Liver (tissue), 9 donors: ENCODE results near the gene NEMF. TPM values are rescaled to one million over a fixed set of nuclear protein-coding genes. Genes with fewer than 3 reads are reported as not detected.
"Not testable (repeated sequence)": the region's sequence is repeated elsewhere in the genome, so short reads cannot be mapped to it uniquely, and the experiment has no call there.

Source experiments
- DNase-seq: peaks from one replicate; pipeline ENCODE4 v3.0.0-alpha.2; 2017; ENCODE audit warnings: low spot score
- H3K27ac ChIP-seq, 2 donors: one replicate each; pipeline ENCODE4 v1.7.0; 2013; ENCODE audit warnings: inconsistent platforms in 2 of 2, low read length in 2 of 2, control low read depth in 1 of 2, low read depth in 1 of 2, mild to moderate bottlenecking in 1 of 2
- H3K27me3 ChIP-seq, 4 donors: one replicate each; pipeline versions ENCODE4 v1.6.1 to v1.7.0; 2013; ENCODE audit warnings: low read length in 3 of 4, inconsistent platforms in 1 of 4, mild to moderate bottlenecking in 1 of 4, moderate library complexity in 1 of 4; ENCODE audit not compliant: control insufficient read depth in 4 of 4, insufficient read depth in 4 of 4
- H3K36me3 ChIP-seq, 4 donors: one replicate each; pipeline versions ENCODE4 v1.6.1 to v1.7.0; 2013; ENCODE audit warnings: low read length in 3 of 4, mild to moderate bottlenecking in 3 of 4, low read depth in 1 of 4, moderate library complexity in 1 of 4; ENCODE audit not compliant: control insufficient read depth in 4 of 4, insufficient read depth in 3 of 4
- H3K4me1 ChIP-seq, 4 donors: one replicate each; pipeline versions ENCODE4 v1.6.1 to v1.7.0; 2013; ENCODE audit warnings: low read length in 3 of 4, mild to moderate bottlenecking in 3 of 4, moderate library complexity in 1 of 4; ENCODE audit not compliant: control insufficient read depth in 4 of 4, insufficient read depth in 4 of 4
- H3K4me3 ChIP-seq, 3 donors: one replicate each; pipeline versions ENCODE4 v1.6.1 to v1.7.0; 2013; ENCODE audit warnings: low read length in 3 of 3, control low read depth in 1 of 3, low read depth in 1 of 3, mild to moderate bottlenecking in 1 of 3
- H3K9ac ChIP-seq, 2 donors: one replicate each; pipeline ENCODE4 v1.7.0; 2013; ENCODE audit warnings: low read length in 2 of 2, mild to moderate bottlenecking in 2 of 2, moderate library complexity in 2 of 2, control low read depth in 1 of 2, low read depth in 1 of 2
- H3K9me3 ChIP-seq, 4 donors: one replicate each; pipeline versions ENCODE4 v1.6.1 to v1.7.0; 2013; ENCODE audit warnings: low read length in 3 of 4; ENCODE audit not compliant: control insufficient read depth in 4 of 4
- EGR1 ChIP-seq, 2 donors: IDR thresholded peaks; 2 replicates each; pipeline ENCODE4 v1.6.1; 2016 to 2018; ENCODE audit warnings: antibody characterized with exemption in 2 of 2, low read depth in 2 of 2
- FOXA2 ChIP-seq: IDR thresholded peaks from 2 replicates; pipeline ENCODE4 v1.6.1; 2016; ENCODE audit warnings: antibody characterized with exemption
- GABPA ChIP-seq, 2 donors: IDR thresholded peaks in 1 of 2; conservative IDR thresholded peaks in 1 of 2; 2 replicates each; pipeline ENCODE4 v1.6.1; 2016; ENCODE audit warnings: antibody characterized with exemption in 2 of 2, mild to moderate bottlenecking in 1 of 2, moderate library complexity in 1 of 2
- HNF4A ChIP-seq, 2 donors: conservative IDR thresholded peaks; 2 replicates each; pipeline ENCODE4 v1.6.1; 2016; ENCODE audit warnings: antibody characterized with exemption in 2 of 2, mild to moderate bottlenecking in 2 of 2
- HNF4G ChIP-seq: IDR thresholded peaks from 2 replicates; pipeline ENCODE4 v1.6.1; 2016; ENCODE audit warnings: antibody characterized with exemption
- JUND ChIP-seq, 2 donors: IDR thresholded peaks; 2 replicates each; pipeline ENCODE4 v1.6.1; 2016; ENCODE audit warnings: antibody characterized with exemption in 2 of 2
- NR2F2 ChIP-seq: IDR thresholded peaks from 2 replicates; pipeline ENCODE4 v1.6.1; 2016; ENCODE audit warnings: antibody characterized with exemption
- RAD21 ChIP-seq, 2 donors: IDR thresholded peaks; 2 replicates each; pipeline ENCODE4 v1.6.1; 2016; ENCODE audit warnings: antibody characterized with exemption in 2 of 2, mild to moderate bottlenecking in 2 of 2
- RXRA ChIP-seq, 2 donors: IDR thresholded peaks; 2 replicates each; pipeline ENCODE4 v1.6.1; 2017 to 2018; ENCODE audit warnings: antibody characterized with exemption in 2 of 2, mild to moderate bottlenecking in 1 of 2
- SP1 ChIP-seq: IDR thresholded peaks from 2 replicates; pipeline ENCODE4 v1.6.1; 2018; ENCODE audit warnings: antibody characterized with exemption, mild to moderate bottlenecking
- TAF1 ChIP-seq: conservative IDR thresholded peaks from 2 replicates; pipeline ENCODE4 v1.6.1; 2016; ENCODE audit warnings: antibody characterized with exemption, mild to moderate bottlenecking
- YY1 ChIP-seq: IDR thresholded peaks from 2 replicates; pipeline ENCODE4 v1.6.1; 2016; ENCODE audit warnings: antibody characterized with exemption, mild to moderate bottlenecking
- WGBS: extraction: QIAGEN DNeasy Blood & Tissue Kit; methylation state at CpG from one replicate; pipeline ENCODE4 v1.1.7; 2013; 5-methylcytosine and 5-hydroxymethylcytosine counted together
- polyA plus RNA-seq, 2 donors: library from polyadenylated mRNA; stranded (reverse) in 1 of 2; unstranded in 1 of 2; fragments of 200-250 nt in 1 of 2; fragments of >200 nt in 1 of 2; fragmentation: Nextera tagmentation in 1 of 2; extraction: Ambion mirVana in 1 of 2; gene quantifications; one replicate each; pipeline versions ENCODE4 v1.2.1 to v1.2.3, GENCODE V29; 2013 to 2015
- total RNA-seq, 2 donors: library from RNA; depleted of rRNA; stranded (reverse); fragments of >200 nt; gene quantifications; one replicate each; pipeline ENCODE4 v1.2.3, GENCODE V29; 2014
- TF ChIP-seq, protein P1 (sequence below): IDR thresholded peaks from 2 replicates; pipeline ENCODE4 v1.6.1; 2016; ENCODE audit warnings: antibody characterized with exemption, mild to moderate bottlenecking
- TF ChIP-seq, protein P2 (sequence below): IDR thresholded peaks from 2 replicates; pipeline ENCODE4 v1.6.1; 2016; ENCODE audit warnings: antibody characterized with exemption
- TF ChIP-seq, protein P3 (sequence below): fragments of 150-350 bp; IDR thresholded peaks from 2 replicates; pipeline ENCODE4 v1.5.1; 2017; ENCODE audit warnings: improper control_type of control experiment, low read depth, low read length; ENCODE audit not compliant: missing input control
- TF ChIP-seq, protein P4 (sequence below): IDR thresholded peaks from 2 replicates; pipeline ENCODE4 v1.6.1; 2016; ENCODE audit warnings: antibody characterized with exemption
- donor health status: healthy.
- donor health status: healthy.
- donor health status: healthy.
- donor health status: healthy.
- donor health status: healthy.

NEMF gene
- total and polyA plus RNA-seq, 4 donors = 7.9 to 37.2 (median 31.1) TPM

DNA sequence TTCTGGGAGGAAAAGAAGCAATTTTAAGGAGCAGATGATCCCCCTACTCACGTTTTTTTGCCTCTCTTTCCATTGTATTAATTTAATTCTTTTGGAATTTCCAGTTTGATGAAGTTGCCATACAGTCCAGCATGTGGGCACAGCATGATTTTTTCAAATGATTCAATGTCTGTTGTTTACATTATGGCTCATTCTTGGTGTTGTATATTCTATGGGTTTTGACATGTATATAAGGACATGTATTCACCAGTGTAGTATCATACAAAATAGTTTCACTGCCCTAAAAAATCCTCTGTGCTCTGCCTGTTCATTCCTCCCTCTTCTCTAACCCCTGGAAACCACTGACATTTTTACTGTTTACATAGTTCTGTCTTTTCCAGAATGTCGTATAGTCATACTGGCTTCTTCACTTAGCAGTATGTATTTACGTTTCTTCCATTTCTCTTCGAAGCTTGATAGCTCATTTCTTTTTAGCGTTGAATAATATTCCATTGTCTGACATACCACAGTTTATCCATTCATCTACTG lies 98.0 kb downstream of the NEMF start (continued):
- TF ChIP-seq, protein P1, sequence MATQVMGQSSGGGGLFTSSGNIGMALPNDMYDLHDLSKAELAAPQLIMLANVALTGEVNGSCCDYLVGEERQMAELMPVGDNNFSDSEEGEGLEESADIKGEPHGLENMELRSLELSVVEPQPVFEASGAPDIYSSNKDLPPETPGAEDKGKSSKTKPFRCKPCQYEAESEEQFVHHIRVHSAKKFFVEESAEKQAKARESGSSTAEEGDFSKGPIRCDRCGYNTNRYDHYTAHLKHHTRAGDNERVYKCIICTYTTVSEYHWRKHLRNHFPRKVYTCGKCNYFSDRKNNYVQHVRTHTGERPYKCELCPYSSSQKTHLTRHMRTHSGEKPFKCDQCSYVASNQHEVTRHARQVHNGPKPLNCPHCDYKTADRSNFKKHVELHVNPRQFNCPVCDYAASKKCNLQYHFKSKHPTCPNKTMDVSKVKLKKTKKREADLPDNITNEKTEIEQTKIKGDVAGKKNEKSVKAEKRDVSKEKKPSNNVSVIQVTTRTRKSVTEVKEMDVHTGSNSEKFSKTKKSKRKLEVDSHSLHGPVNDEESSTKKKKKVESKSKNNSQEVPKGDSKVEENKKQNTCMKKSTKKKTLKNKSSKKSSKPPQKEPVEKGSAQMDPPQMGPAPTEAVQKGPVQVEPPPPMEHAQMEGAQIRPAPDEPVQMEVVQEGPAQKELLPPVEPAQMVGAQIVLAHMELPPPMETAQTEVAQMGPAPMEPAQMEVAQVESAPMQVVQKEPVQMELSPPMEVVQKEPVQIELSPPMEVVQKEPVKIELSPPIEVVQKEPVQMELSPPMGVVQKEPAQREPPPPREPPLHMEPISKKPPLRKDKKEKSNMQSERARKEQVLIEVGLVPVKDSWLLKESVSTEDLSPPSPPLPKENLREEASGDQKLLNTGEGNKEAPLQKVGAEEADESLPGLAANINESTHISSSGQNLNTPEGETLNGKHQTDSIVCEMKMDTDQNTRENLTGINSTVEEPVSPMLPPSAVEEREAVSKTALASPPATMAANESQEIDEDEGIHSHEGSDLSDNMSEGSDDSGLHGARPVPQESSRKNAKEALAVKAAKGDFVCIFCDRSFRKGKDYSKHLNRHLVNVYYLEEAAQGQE = no peak
- no peak for TF ChIP-seq TAF1
- no peak for TF ChIP-seq SP1

DNA sequence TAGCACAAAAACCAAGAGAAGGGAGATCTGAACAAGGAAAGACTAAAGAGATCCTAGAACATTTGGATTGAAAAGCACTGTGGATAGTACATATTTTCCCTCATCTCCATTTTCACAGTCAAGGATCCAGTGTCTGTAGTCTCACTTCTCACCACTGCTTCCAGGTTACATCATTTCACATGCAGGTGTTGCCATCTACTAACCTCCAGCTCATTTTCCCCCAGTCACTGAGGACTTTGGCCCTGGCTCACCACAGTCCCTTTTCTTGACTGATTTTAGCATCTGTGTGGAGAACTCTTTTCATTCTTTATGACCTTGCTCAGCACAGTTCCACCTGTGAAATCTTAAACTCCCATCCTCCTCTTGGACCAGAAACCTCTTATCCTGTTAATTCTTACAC lies 106.1 kb downstream of the NEMF start:
- peaks cover 2 to 19% (median 4%) of the 10 kb centered on the region in 4 donors for H3K36me3 ChIP-seq

DNA sequence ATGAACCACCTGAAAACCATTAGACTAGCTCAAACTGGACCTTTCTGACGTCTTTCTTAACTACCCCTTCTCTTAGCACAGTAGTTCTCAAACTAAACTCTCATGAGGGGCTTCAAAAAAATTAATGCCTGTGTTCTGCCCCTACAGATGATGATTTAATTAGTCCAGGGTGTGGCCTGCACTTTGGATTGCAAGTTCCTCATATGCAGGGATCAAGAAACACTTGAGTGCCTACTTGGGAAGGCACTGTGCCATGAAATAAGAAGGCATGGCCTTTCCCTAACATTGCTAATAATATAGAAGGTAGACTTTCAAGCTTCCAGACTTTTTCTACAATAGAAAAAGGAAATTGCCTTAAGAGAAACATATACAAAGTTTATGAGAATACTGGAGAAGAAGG lies 107.4 kb downstream of the NEMF start:
- no peak overlapping the region for H3K4me3 ChIP-seq
- no peak for DNase-seq
- no peak for TF ChIP-seq YY1
- TF ChIP-seq TAF1 = no peak
- TF ChIP-seq FOXA2 = no peak
- no peak for TF ChIP-seq HNF4G
- TF ChIP-seq NR2F2 = no peak
- TF ChIP-seq, protein P1 = no peak
- TF ChIP-seq, protein P2, sequence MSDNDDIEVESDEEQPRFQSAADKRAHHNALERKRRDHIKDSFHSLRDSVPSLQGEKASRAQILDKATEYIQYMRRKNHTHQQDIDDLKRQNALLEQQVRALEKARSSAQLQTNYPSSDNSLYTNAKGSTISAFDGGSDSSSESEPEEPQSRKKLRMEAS = no peak
- TF ChIP-seq EGR1 (IDR thresholded peaks at IDR 0.05; ENCODE audit: low read depth in 2 of 2) = no peak
- no peak for TF ChIP-seq JUND (IDR thresholded peaks at IDR 0.05)
- TF ChIP-seq GABPA (IDR thresholded peaks at IDR 0.05 in 1 of 2, conservative IDR thresholded peaks at IDR 0.05 in 1 of 2) = no peak
- TF ChIP-seq RXRA (IDR thresholded peaks at IDR 0.05) = no peak
- TF ChIP-seq, protein P3, sequence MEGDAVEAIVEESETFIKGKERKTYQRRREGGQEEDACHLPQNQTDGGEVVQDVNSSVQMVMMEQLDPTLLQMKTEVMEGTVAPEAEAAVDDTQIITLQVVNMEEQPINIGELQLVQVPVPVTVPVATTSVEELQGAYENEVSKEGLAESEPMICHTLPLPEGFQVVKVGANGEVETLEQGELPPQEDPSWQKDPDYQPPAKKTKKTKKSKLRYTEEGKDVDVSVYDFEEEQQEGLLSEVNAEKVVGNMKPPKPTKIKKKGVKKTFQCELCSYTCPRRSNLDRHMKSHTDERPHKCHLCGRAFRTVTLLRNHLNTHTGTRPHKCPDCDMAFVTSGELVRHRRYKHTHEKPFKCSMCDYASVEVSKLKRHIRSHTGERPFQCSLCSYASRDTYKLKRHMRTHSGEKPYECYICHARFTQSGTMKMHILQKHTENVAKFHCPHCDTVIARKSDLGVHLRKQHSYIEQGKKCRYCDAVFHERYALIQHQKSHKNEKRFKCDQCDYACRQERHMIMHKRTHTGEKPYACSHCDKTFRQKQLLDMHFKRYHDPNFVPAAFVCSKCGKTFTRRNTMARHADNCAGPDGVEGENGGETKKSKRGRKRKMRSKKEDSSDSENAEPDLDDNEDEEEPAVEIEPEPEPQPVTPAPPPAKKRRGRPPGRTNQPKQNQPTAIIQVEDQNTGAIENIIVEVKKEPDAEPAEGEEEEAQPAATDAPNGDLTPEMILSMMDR = no peak
- H3K27me3 ChIP-seq = no peaks in the 10 kb centered on the region
- peaks cover 0 to 2% (median 0%) of the 10 kb centered on the region in 4 donors for H3K4me1 ChIP-seq
- H3K36me3 ChIP-seq = peaks cover 2 to 19% (median 5%) of the 10 kb centered on the region in 4 donors
- no peaks in the 10 kb centered on the region for H3K9me3 ChIP-seq
- H3K27ac ChIP-seq = no peak overlapping the region
- H3K9ac ChIP-seq = no peak overlapping the region
- 98% methylated on average over 1 of the region's 1 CpG for WGBS

More for the DNA sequence above, 106.1 kb downstream of the NEMF start:
- TF ChIP-seq HNF4A (conservative IDR thresholded peaks at IDR 0.05) = peak; percentile 62 to 79
- peak in 1 of 2 donors; percentile 12 for TF ChIP-seq RAD21 (IDR thresholded peaks at IDR 0.05)
- TF ChIP-seq, protein P4, sequence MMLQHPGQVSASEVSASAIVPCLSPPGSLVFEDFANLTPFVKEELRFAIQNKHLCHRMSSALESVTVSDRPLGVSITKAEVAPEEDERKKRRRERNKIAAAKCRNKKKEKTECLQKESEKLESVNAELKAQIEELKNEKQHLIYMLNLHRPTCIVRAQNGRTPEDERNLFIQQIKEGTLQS = peak; percentile 13
- TF ChIP-seq HNF4G = peak; percentile 14
- not testable (repeated sequence) for H3K9me3 ChIP-seq, H3K4me1 ChIP-seq, H3K9ac ChIP-seq, H3K27ac ChIP-seq, H3K27me3 ChIP-seq, H3K4me3 ChIP-seq, DNase-seq

DNA sequence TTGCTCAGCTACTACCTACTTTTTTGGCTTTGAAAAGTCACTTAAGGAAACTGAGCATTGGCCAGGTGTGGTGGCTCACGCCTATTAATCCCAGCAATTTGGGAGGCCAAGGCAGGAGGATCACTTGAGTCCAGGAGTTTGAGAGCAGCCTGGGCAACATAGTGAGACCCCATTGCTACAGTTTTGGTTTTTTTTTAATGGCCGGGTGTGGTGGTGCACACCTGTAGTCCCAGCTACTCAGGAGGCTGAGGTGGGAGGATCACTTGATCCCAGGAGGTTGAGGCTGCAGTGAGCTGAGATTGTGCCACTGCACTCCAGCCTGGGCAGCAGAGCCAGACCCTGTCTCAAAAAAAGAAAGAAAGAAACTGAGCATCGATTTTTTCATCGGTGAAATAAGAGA lies 116.9 kb downstream of the NEMF start:
- not testable (repeated sequence) for H3K36me3 ChIP-seq
- WGBS = 88% methylated on average over 4 of the region's 4 CpGs

More for the DNA sequence above, 116.9 kb downstream of the NEMF start:
- H3K27ac ChIP-seq, H3K4me3 ChIP-seq, H3K9ac ChIP-seq, H3K4me1 ChIP-seq, H3K9me3 ChIP-seq, H3K27me3 ChIP-seq, DNase-seq: not testable (repeated sequence)
